GM19025 (cell line): ENCODE results near the gene BOC.
"Not testable (repeated sequence)": the region's sequence is repeated elsewhere in the genome, so short reads cannot be mapped to it uniquely, and the experiment has no call there.

Experiments
- ATAC-seq: cut with Tn5 transposase; IDR thresholded peaks from one replicate; pipeline ENCODE4 v1.9.1; 2021; ENCODE audit warnings: mild to moderate bottlenecking, low read depth, moderate library complexity; ENCODE audit not compliant: unreplicated experiment

Gene BOC

GRCh38 chr3:113211330-113212149 lies at the start of gene BOC:
Gene BOC (plus strand): TSS chr3:113211557. CDS start chr3:113249803, 38,246 bp downstream.
- ATAC-seq, result no peak

GRCh38 chr3:113161661-113162060 lies 49.7 kb upstream of the BOC start:
- no peak for ATAC-seq

GRCh38 chr3:113163152-113163551 lies 48.2 kb upstream of the BOC start:
- no peak for ATAC-seq

DNA sequence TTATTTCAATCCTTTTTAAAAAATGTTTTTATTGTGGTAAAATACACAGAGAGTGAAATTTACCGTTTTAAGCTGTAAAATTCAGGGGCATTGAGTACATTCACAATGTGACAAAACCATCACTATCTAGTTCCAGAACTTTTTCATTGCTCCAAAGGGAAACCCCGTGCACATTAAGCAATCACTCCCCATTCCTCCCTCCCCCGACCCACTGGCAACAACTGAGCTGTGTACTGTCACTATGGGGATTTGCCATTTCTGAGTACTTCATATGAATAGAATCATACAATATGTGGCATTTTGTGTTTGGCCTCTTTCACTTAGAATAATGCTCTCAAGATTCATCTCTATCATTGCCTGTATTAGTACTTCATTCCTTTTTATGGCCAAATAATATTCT lies 45.5 kb upstream of the BOC start:
- ATAC-seq, result no peak

- no peak for ATAC-seq
These were observed 45.0 kb upstream of the BOC start for GRCh38 chr3:113166357-113166718.

- ATAC-seq, result no peak
These were observed 44.5 kb upstream of the BOC start for GRCh38 chr3:113166719-113167492.

DNA sequence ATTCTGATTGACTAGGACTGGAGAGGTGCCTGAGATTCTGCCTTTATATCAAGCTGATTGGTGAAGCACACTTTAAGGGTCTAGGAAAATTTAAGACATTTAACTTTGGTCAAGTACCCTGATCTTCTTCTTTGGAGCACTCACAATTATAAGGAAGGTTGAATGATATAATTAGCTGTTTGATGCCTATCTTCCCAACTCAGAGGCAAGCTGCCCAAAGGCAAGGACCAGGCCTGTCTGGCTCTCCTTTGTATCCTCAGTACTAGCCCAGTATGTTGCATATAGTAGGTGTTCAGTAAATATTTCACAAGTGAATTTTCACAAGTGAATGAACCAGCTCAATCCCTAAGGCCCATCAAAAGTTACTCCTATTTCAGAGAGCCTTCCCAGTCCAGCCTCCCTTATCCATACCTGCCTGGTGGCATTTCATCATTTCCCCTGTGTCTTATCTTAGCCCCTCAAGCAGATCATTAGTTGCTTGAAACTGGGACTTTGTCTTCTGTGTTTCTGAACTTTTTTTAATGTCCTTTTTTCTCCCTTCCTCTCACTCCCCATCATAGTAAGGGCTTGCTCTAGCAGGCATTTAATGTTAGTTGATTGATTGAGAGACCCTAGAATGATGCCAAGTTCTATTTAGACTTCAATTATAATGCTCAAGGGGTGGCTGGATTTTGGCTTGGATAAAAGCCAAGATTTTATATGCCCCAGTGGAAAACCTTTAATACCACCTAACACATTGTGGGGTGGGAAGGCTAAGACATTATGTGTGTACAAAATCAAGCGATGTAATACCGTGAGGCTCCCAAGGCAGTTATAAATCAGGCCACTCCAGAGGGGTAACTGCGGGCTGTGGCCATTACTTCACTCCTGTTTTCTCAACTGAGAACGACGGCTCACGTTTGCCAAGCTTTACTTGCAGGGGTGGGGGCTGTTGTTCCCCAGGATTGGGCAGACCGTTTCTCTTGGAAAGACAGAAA lies 43.2 kb upstream of the BOC start:
- no peak for ATAC-seq

DNA sequence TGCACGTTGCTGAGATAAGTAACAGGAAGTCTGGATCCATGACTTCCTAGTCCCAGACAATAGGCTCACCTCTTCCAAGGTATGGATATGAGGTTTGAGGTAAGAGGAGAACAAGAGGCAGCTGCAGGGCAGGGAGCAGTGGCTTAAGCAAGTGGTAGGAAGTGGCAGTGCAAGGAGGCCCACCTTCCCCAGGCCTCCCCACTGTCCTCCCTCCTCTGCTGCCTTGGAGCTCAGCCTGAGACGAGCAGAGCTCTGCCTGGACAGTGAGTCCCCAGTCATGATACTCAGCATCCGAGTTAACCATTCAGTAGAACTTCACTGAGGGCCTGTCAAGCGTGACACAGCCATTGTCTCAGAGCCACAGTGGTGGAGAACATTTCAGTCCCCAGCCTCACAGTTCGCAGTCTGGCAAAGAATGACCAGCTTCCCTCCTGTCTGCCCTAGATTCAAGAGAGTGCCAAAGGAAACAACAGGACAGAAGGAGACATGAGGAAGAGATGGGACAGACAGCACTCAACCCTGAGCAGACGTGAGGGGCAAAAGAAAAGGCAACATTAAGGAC lies 41.4 kb upstream of the BOC start:
- no peak for ATAC-seq

- no peak for ATAC-seq
These were observed 40.6 kb upstream of the BOC start for GRCh38 chr3:113170771-113171170.

DNA sequence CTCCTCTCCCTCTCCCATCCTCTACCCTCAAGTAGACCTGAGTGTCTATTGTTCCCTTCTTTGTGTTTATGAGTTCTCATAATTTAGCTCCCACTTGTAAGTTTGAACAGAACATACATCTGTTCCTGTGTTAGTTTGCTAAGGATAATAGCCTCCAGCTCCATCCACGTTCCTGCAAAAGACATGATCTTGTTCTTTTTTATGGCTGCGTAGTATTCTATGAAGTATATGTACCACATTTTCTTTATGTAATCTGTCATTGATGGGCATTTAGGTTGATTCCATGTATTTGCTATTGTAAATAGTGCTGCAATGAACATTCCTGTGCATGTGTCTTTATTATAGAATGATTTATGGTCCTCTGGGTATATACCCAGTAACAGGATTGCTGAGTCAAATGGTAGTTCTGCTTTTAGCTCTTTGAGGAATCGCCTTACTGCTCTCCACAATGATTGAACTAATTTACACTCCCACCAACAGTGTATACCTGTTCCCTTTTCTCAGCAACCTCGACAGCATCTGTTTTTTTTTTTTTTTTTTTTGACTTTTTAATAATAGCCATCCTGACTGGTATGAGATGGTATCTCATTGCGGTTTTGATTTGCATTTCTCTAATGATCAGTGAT lies 39.6 kb upstream of the BOC start:
- not testable (repeated sequence) for ATAC-seq

DNA sequence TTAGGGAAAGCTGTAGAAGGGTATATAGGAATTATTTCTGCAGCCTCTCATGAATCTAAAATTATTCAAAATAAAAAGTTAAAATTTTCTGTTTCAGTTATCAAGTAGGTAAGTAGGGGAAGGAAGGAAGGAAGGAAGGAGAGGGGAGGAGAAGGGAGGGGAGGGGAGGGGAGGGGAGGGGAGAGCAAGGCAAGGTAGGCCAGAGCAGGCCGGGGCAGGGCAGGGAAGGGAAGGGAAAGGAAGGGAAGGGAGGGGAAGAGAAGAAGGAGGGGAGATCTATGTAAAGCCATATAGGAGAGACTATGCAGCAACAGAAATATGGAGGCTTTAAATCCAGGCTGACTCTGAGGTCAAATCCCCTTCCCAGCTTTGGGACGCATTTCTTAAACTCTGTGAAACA lies 38.3 kb upstream of the BOC start:
- no peak for ATAC-seq

GRCh38 chr3:113174304-113174703 lies 37.1 kb upstream of the BOC start:
- no peak for ATAC-seq

- ATAC-seq, result no peak
These were observed 36.4 kb upstream of the BOC start for GRCh38 chr3:113174801-113175485.

DNA sequence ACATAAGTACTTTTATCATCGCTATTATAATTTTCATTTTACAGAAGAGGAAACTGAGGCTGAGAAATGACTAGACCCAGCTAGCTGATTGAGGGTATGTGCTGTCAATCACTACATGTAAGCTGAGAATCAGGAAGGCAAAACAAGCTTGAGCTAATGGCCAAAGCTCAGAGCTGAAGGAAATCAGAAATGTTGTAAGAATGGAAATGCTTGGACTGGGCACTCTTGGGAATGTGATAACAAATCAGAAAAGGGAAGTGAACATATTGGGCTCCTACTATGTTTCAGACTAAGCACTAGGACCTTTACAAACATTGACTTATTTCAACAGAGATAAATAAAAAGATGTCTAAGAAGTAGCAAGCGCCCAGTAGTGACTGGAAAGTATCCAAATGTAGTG lies 33.8 kb upstream of the BOC start:
- ATAC-seq, result no peak

DNA sequence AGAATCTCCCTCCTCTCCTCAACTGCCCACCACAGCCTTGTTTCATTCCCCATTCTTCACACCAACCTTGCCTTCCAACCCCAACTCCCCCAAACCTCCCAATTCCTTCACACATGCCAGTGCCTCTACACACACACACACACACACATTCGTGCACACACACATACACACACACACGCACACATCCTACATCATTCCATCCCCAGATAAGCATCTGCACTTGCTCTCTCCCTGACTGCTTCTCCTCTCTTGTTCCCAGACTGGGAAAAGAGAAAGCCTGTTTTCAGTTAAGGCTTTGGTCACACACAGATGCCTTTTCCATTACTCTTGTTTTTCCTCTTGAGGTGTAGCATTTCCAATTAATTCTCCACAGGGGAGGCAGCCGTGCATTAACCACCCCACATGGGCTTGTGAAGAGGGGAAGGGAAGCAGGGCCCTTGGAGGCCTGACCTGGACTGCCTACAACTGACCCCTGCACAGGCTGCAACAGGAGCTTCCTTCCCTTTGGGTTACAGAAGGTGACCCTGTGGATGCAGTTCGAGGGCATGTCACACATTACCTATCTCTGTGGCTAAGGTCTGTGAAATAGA lies 32.0 kb upstream of the BOC start:
- ATAC-seq, result no peak

DNA sequence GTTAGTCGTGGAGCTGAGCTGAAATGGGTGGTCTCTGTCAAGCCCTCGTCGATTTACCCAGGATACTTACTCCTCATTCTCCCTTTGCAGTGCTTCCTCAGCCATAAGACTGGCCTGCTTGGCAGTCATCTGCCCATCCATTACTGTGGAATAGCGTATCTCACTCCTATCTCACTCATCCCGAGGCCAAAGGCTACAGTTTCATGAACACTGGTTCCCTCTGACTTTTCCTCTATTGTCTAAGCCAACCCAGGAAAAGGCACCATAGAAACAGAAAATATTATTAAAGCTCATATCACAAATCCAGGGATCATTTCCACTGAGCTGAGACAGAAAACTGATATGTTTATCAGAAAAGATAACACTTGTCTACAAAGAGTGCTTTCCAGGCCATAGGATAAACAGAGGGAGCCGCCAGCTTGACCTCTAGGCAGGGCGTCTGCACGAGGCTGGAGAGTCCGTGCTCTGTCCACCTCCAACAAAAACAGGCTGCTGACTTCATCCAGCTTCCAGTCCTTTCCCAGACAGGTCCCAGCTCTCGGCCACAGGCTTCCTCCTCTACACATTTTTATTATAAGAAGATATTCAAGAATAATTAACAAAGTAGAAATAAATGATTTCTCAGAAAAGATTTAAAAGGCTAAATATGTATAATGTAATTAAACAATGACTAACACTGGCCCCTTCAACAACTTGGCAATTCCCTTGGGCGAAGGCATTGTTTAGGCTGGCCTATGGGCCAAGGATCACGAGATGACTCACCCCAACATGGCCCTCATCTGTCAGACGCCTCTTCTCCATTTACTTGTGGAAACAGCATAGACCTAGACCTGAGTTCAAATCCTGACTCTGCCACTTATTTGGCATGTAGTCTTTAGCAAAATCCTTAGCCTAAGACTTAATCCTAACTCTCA lies 27.4 kb upstream of the BOC start:
- no peak for ATAC-seq

DNA sequence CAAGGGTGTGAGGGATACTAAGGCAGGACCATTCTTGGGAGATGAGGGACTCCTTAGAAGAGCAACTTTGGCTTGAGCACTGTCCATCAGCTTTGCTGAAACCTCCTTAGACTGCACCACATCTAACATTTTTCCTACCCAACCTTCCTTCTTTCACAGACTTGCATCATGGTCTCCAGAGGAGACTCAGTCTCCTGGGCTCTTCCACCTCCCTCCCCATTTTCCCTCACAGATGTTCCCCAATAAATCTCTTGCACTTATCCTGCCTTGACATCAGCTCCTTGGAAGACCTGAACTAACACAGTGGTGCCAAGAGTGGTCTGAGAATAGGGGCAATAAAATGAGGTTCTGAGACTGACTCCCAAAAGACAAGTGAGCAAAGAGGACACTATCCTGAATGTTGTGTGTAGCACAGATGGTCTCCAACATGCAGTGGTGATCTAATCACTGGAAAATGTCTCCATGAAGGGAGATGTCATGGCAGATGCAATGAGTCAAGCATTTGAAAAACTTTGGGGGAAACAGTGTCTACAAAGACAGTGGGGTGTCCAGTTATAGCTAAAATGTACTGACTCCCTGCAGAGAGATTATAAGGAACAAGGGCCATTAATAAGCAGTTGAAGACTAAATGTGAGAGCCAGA lies 26.0 kb upstream of the BOC start:
- ATAC-seq, result no peak

- no peak for ATAC-seq
These were observed 24.8 kb upstream of the BOC start for GRCh38 chr3:113186566-113186965.
